HepG2 (cell line): Measurements from ENCODE around the gene KAT14. TPM values are rescaled to one million over a fixed set of nuclear protein-coding genes. Genes with fewer than 3 reads are reported as not detected.

Experiments
- ATAC-seq: fragments of 200-7000 bp; cut with Tn5 transposase; 3 replicates; pipeline ENCODE4 v1.9.1; 2020; ENCODE audit warnings: mild to moderate bottlenecking, moderate library complexity
- BruUV-seq: library from RNA; stranded (reverse); fragments of 400-500 nt; replicated peaks from 2 replicates; lab custom pipeline; 2021; lab: Mats Ljungman, UMichigan
- CTCF ChIA-PET: fragments of 300-600 bp; formaldehyde crosslinking; extraction: SDS; loops from one replicate; lab custom pipeline; 2021; ENCODE audit warnings: low total read pairs, inconsistent platforms, low intra/inter-chr PET ratio; lab: Yijun Ruan, JAX
- POLR2A ChIA-PET: fragments of 350-600 bp; sonication (Branson Sonifier 250); formaldehyde crosslinking; loops from one replicate; lab custom pipeline; 2020; ENCODE audit warnings: antibody characterized with exemption, inconsistent platforms; lab: Yijun Ruan, JAX
- DNase-seq: peaks from one replicate; pipeline ENCODE4 v3.0.0-alpha.2; 2015; ENCODE audit warnings: low spot score
- FAIRE-seq: peaks from 3 replicates; lab custom pipeline; 2011; peaks lifted over from hg19 to GRCh38; lab: Jason Lieb, UNC
- H2AFZ ChIP-seq: one replicate; pipeline ENCODE4 v1.6.1; 2011; ENCODE audit warnings: low read length, inconsistent platforms
- H3K27ac ChIP-seq: fragments of 300-600 bp; 3 replicates; pipeline ENCODE4 v1.8.0; 2011; ENCODE audit warnings: mixed run types, mild to moderate bottlenecking, mixed read lengths, low read length, inconsistent platforms; ENCODE audit not compliant: insufficient read depth; ENCODE audit errors: extremely low read length
- H3K27me3 ChIP-seq, 2 experiments: fragments of 200-600 bp in 1 of 2; 2 replicates in 1 of 2; 3 replicates in 1 of 2; pipeline versions ENCODE4 v1.6.0 to v1.8.0; 2011; ENCODE audit warnings: low read length in 2 of 2, mild to moderate bottlenecking in 2 of 2, moderate library complexity in 2 of 2, inconsistent platforms in 1 of 2; ENCODE audit not compliant: insufficient read depth in 2 of 2, control insufficient read depth in 1 of 2
- H3K36me3 ChIP-seq, 2 experiments: fragments of 200-600 bp in 1 of 2; replicated peaks in 1 of 2; 2 replicates in 1 of 2; 3 replicates in 1 of 2; pipeline versions ENCODE4 v1.5.1 to v1.8.0; 2011; ENCODE audit warnings: low read length in 2 of 2, inconsistent platforms in 1 of 2; ENCODE audit not compliant: insufficient read depth in 2 of 2, control insufficient read depth in 1 of 2
- H3K4me1 ChIP-seq: 2 replicates; pipeline ENCODE4 v1.5.1; 2012; ENCODE audit warnings: low read length, inconsistent platforms; ENCODE audit not compliant: insufficient read depth
- H3K4me2 ChIP-seq: 2 replicates; pipeline ENCODE4 v1.6.0; 2011; ENCODE audit warnings: low read depth, low read length, inconsistent platforms
- H3K4me3 ChIP-seq, 3 experiments: fragments of 200-600 bp in 1 of 3; sonication (generic), shearing (Covaris generic) in 1 of 3; replicated peaks in 1 of 3; 2 replicates each; pipeline ENCODE4 v1.5.1; 2011 to 2016; ENCODE audit warnings: low read length in 3 of 3, inconsistent platforms in 2 of 3, low read depth in 2 of 3, mild to moderate bottlenecking in 2 of 3, control low read depth in 1 of 3, mixed read lengths in 1 of 3; ENCODE audit not compliant: insufficient read depth in 1 of 3
- H3K79me2 ChIP-seq: one replicate; pipeline ENCODE4 v1.6.1; 2011; ENCODE audit warnings: low read length, inconsistent platforms; ENCODE audit not compliant: insufficient read depth
- H3K9ac ChIP-seq: 2 replicates; pipeline ENCODE4 v1.6.0; 2011; ENCODE audit warnings: mild to moderate bottlenecking, low read depth, low read length, inconsistent platforms; ENCODE audit not compliant: insufficient read depth
- H3K9me3 ChIP-seq: 2 replicates; pipeline ENCODE4 v1.5.1; 2012; ENCODE audit warnings: mild to moderate bottlenecking, low read length
- H4K20me1 ChIP-seq: 2 replicates; pipeline ENCODE4 v1.6.0; 2011; ENCODE audit warnings: inconsistent platforms, mild to moderate bottlenecking, low read length, moderate library complexity; ENCODE audit not compliant: insufficient read depth
- ARID2 ChIP-seq: sonication (generic); formaldehyde crosslinking; IDR thresholded peaks from 2 replicates; pipeline ENCODE4 v1.8.1; 2022; ENCODE audit warnings: mild to moderate bottlenecking, missing genetic modification reagents, borderline replicate concordance
- ZFP90 ChIP-seq: sonication (generic); formaldehyde crosslinking; IDR thresholded peaks from 2 replicates; pipeline ENCODE4 v1.8.0; 2022; ENCODE audit warnings: missing genetic modification reagents, mild to moderate bottlenecking, inconsistent platforms, borderline replicate concordance
- ZNF142 ChIP-seq: sonication (generic); formaldehyde crosslinking; IDR thresholded peaks from 2 replicates; pipeline ENCODE4 v1.4.0; 2020; ENCODE audit warnings: missing genetic modification reagents
- ZNF570 ChIP-seq: sonication (generic); formaldehyde crosslinking; IDR thresholded peaks from 2 replicates; pipeline ENCODE4 v1.4.0; 2020; ENCODE audit warnings: mild to moderate bottlenecking, missing genetic modification reagents, borderline replicate concordance
- ZNF724P ChIP-seq: sonication (generic); formaldehyde crosslinking; IDR thresholded peaks from 2 replicates; pipeline ENCODE4 v1.8.0; 2022; ENCODE audit warnings: missing genetic modification reagents, borderline replicate concordance
- ZNF737 ChIP-seq: sonication (generic); formaldehyde crosslinking; IDR thresholded peaks from 2 replicates; pipeline ENCODE4 v1.5.0; 2020; ENCODE audit warnings: missing genetic modification reagents, mild to moderate bottlenecking, borderline replicate concordance
- ZNF761 ChIP-seq: sonication (generic); formaldehyde crosslinking; conservative IDR thresholded peaks from 2 replicates; pipeline ENCODE4 v1.4.0; 2020; ENCODE audit warnings: mild to moderate bottlenecking, missing genetic modification reagents
- ZNF83 ChIP-seq: sonication (generic); formaldehyde crosslinking; IDR thresholded peaks from 2 replicates; pipeline ENCODE4 v1.4.0; 2020; ENCODE audit warnings: missing genetic modification reagents, mild to moderate bottlenecking, borderline replicate concordance
- WGBS: methylation state at CpG from one replicate; pipeline ENCODE4 v1.1.6; 2017; ENCODE audit warnings: low lambda C conversion rate; 5-methylcytosine and 5-hydroxymethylcytosine counted together
- in situ Hi-C: cut with HindIII; loops from 2 replicates; pipeline ENCODE4 v1.10.0; 2017; ENCODE audit warnings: low pct_unique_long_range_greater_than_20kb; ENCODE audit not compliant: extremely low pct_ligation_motif_present
- intact Hi-C: fragments of 100-400 bp; cut with micrococcal nuclease; formaldehyde crosslinking; loops from one replicate; pipeline ENCODE4 v1.10.0; 2022; ENCODE audit not compliant: unreplicated experiment
- polyA plus RNA-seq, 8 experiments: library from polyadenylated mRNA; depleted of rRNA in 3 of 8; stranded (reverse) in 7 of 8; unstranded in 1 of 8; fragments of >200 nt; fragmentation: Illumina TruSeq in 4 of 8; extraction: Trizol in 4 of 8; gene quantifications; 2 replicates each; pipeline versions ENCODE4 v1.2.1 to v1.2.3, GENCODE V29; 2011 to 2016; ENCODE audit warnings: low read depth in 4 of 8, missing spikeins in 1 of 8, mixed read lengths in 1 of 8; ENCODE audit not compliant: insufficient read depth in 1 of 8
- total RNA-seq, 5 experiments: library from RNA; depleted of rRNA; stranded (reverse); fragments of >200 nt; fragmentation: Illumina TruSeq; extraction: Trizol; gene quantifications; 2 replicates each; pipeline ENCODE4 v1.2.3, GENCODE V29; 2016; ENCODE audit warnings: low read depth in 1 of 5

Gene KAT14
- total and polyA plus RNA-seq, 2 of the 13 experiments (the other 11 are each of a cell fraction or from before 2014, with no cell fraction given) = 5.1 to 15.1 TPM

GRCh38 chr20:18187020-18187419 is 49.4 kb downstream of the KAT14 start:
- no peak for FAIRE-seq
- CTCF ChIA-PET = no interaction called here
- ATAC-seq = no peak

More at GRCh38 chr20:18187020-18187419, 49.4 kb downstream of the KAT14 start:
- Histone ChIP-seq H2AFZ (no peak overlapping the region), H3K36me3 (peaks cover 10 to 11% of the 10 kb centered on the region in 2 experiments), H3K4me1 (peaks cover 7% of the 10 kb centered on the region), H3K9me3 (no peaks in the 10 kb centered on the region), H4K20me1 (no peaks in the 10 kb centered on the region), H3K4me3 (no peak overlapping the region), H3K79me2 (no peaks in the 10 kb centered on the region), H3K4me2 (no peak overlapping the region), H3K9ac (no peak overlapping the region), H3K27me3 (no peaks in the 10 kb centered on the region), H3K27ac (no peak overlapping the region)
- no peak for TF ChIP-seq ZNF737 (CRISPR knock-in tag)
- TF ChIP-seq ZNF570 = no peak
- no peak for TF ChIP-seq ZNF83 (CRISPR knock-in tag)
- TF ChIP-seq ZNF142 (CRISPR knock-in tag) = no peak
- TF ChIP-seq ARID2 (CRISPR knock-in tag) = no peak
- no peak for TF ChIP-seq ZNF724P
- no peak for TF ChIP-seq ZNF761 (CRISPR knock-in tag)
- TF ChIP-seq ZFP90 (CRISPR knock-in tag) = no peak
- 96% methylated on average over 5 of the region's 5 CpGs for WGBS
- POLR2A ChIA-PET = no interaction called here
- BruUV-seq = no TSS peak
- in situ Hi-C loops (no loop called here), intact Hi-C loops (no loop called here)
- DNase-seq = no peak
